ENCODE data around the gene ST3GAL3.

ST3GAL3 gene

DNA sequence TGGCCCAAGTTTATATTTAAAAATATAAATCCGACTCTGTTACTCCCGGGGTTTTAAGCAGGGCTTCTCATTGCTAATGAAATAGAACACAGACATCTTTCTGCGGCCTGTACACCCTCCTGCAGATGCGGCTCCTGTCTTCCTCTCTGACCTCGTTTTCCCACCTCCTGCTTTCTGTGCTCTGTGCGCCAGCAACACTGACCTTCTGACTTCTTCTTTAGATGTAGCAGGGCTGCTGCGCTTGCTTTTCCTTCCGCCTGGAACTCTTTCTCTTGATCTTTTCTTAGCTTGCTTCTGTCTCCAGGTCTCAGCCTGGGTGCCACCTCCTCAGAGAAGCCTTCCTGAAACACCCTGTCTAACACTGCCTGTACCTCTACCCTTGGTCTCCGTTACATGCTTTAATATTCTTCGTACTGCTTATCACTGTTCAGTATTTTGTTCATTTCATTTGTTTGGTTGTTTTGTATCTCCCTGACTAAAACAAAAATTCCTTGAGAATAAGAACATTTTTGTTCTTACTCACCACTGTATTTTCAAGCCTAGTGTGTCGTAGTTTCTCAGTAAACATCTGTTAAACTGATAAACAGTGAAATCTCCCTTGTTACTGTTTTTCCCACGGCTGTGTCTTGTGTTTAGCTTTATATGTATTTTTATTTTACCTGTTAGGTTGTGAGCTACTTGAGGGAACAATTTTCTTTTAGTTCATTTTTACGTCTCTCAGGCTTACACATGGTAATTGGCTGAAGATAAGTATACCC, 79.0 kb downstream of the ST3GAL3 start:
- no peaks in the 10 kb centered on the region for H3K27me3 ChIP-seq (ENCODE audit: insufficient read depth, insufficient read length)
- peaks cover 6% of the 10 kb centered on the region for H3K4me1 ChIP-seq (ENCODE audit: insufficient read depth, insufficient read length)
- no peak for DNase-seq (ENCODE audit: low read depth, low spot score)
- H3K4me3 ChIP-seq (ENCODE audit: insufficient read length, low read depth): no peak overlapping the region
- no peak for TF ChIP-seq SUZ12 (IDR thresholded peaks at IDR 0.05; ENCODE audit: extremely low read depth, insufficient read depth, insufficient read length)
- TF ChIP-seq ZNF274 (IDR thresholded peaks at IDR 0.05; ENCODE audit: low read depth, low read length): no peak
- peaks cover 4% of the 10 kb centered on the region for H3K36me3 ChIP-seq (ENCODE audit: insufficient read depth, insufficient read length, low read length)
- H3K9ac ChIP-seq (ENCODE audit: insufficient read length, low read depth): no peak overlapping the region
- no peaks in the 10 kb centered on the region for H3K9me3 ChIP-seq (ENCODE audit: insufficient read depth, low read length)

DNA sequence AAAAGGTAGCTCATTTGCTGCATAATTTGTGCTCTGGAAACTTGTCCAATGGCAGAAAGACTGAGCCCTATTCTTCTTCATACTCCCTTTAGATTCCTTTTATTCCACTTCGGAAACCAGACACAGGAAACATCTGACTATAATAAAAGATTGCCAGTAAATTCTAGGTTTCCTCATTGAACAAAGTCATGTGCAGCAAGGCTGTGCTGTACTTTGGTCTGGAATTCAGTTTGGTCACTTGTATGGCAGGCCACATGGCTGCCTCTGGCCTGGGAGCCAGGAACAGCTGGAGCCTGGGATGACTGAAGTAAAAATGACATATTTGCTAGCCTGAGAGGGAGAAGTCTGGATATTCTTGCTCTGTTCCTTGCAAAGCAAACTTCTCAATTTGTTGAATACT, 79.6 kb downstream of the ST3GAL3 start:
- Histone ChIP-seq H3K36me3 (ENCODE audit: insufficient read depth, insufficient read length, low read length) (peaks cover 7% of the 10 kb centered on the region), H3K9ac (ENCODE audit: insufficient read length, low read depth) (no peak overlapping the region)
- DNase-seq (ENCODE audit: low read depth, low spot score): no peak

DNA sequence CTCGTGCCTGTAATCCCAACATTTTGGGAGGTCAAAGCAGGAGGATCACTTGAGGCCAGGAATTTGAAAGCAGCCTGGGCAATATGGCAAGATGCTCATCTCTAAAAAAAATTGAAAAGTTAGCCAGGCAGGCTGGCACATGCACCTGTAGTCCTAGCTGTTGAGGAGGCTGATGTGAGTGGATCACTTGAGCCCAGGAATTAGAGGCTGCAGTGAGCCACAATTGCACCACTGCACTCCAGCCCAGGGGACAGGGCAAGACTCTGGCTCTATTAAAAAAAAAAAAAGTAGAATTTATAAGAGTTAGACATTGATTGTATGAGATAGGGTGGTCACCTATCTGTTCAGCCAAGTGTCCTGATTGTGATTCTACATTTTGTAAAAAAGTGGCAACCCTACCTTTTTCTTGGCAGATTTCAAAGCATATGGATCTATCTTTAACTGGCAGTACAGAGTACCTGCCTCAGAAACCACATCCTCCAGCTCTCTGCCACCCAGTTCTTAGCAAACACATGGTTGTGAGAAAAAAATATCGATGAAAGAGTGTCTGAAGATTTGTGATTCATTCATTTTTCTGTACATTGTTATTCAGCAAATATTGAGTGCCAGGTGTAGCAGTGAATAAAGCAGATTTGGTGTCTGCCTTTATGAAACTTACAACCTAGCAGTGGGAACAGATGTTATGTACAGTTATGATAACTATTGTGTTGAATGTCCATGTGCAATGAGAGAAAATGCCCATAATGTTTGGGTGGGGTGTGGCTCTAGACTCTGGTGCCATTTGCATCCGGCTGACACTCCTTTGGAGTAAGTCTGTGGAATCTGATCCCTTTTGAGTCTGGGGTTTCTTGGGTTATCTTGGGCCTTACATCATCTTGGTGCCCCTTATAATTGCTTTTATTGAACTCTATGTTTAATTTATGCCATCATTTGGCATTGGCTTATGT, 82.5 kb downstream of the ST3GAL3 start:
- Histone ChIP-seq H3K4me1 (ENCODE audit: insufficient read depth, insufficient read length) (no peaks in the 10 kb centered on the region), H3K9me3 (ENCODE audit: insufficient read depth, low read length) (no peaks in the 10 kb centered on the region), H3K9ac (ENCODE audit: insufficient read length, low read depth) (no peak overlapping the region), H3K27me3 (ENCODE audit: insufficient read depth, insufficient read length) (no peaks in the 10 kb centered on the region), H3K4me3 (ENCODE audit: insufficient read length, low read depth) (no peak overlapping the region), H3K36me3 (ENCODE audit: insufficient read depth, insufficient read length, low read length) (peaks cover 17% of the 10 kb centered on the region)
- no peak for TF ChIP-seq YY1 (IDR thresholded peaks at IDR 0.05; ENCODE audit: insufficient read depth, insufficient read length)
- no peak for TF ChIP-seq SUZ12 (IDR thresholded peaks at IDR 0.05; ENCODE audit: extremely low read depth, insufficient read depth, insufficient read length)
- TF ChIP-seq ZNF274 (IDR thresholded peaks at IDR 0.05; ENCODE audit: low read depth, low read length): no peak
- no peak for DNase-seq (ENCODE audit: low read depth, low spot score)

More for the DNA sequence above, 79.6 kb downstream of the ST3GAL3 start:
- Histone ChIP-seq H3K4me1 (ENCODE audit: insufficient read depth, insufficient read length) (peaks cover 6% of the 10 kb centered on the region), H3K9me3 (ENCODE audit: insufficient read depth, low read length) (no peaks in the 10 kb centered on the region), H3K4me3 (ENCODE audit: insufficient read length, low read depth) (no peak overlapping the region), H3K27me3 (ENCODE audit: insufficient read depth, insufficient read length) (no peaks in the 10 kb centered on the region)
- TF ChIP-seq SUZ12 (IDR thresholded peaks at IDR 0.05; ENCODE audit: extremely low read depth, insufficient read depth, insufficient read length): no peak
- no peak for TF ChIP-seq ZNF274 (IDR thresholded peaks at IDR 0.05; ENCODE audit: low read depth, low read length)
- TF ChIP-seq YY1 (IDR thresholded peaks at IDR 0.05; ENCODE audit: insufficient read depth, insufficient read length): no peak

DNA sequence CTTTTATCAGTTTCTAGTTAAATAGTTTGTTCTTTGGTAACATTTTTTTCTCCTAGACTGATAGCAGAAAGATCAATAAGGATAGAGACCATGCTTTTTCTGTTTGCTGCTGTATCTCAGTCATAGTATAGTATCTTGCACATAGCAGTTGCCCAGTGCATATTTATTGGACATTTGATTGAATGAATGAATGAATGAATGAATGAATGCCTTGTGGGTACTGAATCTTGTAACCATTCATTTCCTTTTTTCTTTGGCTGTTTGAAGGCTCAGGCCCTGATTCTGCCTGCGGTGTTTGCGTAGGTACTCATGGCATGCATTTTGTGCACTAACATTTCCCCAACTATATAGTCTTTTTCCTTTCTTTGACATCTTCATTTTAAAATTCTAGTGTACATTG, 83.9 kb downstream of the ST3GAL3 start:
- Histone ChIP-seq H3K9me3 (ENCODE audit: insufficient read depth, low read length) (no peaks in the 10 kb centered on the region), H3K36me3 (ENCODE audit: insufficient read depth, insufficient read length, low read length) (peaks cover 13% of the 10 kb centered on the region), H3K9ac (ENCODE audit: insufficient read length, low read depth) (no peak overlapping the region), H3K4me3 (ENCODE audit: insufficient read length, low read depth) (no peak overlapping the region), H3K4me1 (ENCODE audit: insufficient read depth, insufficient read length) (no peaks in the 10 kb centered on the region), H3K27me3 (ENCODE audit: insufficient read depth, insufficient read length) (no peaks in the 10 kb centered on the region)
- DNase-seq (ENCODE audit: low read depth, low spot score): no peak
- TF ChIP-seq YY1 (IDR thresholded peaks at IDR 0.05; ENCODE audit: insufficient read depth, insufficient read length): no peak
- TF ChIP-seq ZNF274 (IDR thresholded peaks at IDR 0.05; ENCODE audit: low read depth, low read length): no peak
- no peak for TF ChIP-seq SUZ12 (IDR thresholded peaks at IDR 0.05; ENCODE audit: extremely low read depth, insufficient read depth, insufficient read length)

DNA sequence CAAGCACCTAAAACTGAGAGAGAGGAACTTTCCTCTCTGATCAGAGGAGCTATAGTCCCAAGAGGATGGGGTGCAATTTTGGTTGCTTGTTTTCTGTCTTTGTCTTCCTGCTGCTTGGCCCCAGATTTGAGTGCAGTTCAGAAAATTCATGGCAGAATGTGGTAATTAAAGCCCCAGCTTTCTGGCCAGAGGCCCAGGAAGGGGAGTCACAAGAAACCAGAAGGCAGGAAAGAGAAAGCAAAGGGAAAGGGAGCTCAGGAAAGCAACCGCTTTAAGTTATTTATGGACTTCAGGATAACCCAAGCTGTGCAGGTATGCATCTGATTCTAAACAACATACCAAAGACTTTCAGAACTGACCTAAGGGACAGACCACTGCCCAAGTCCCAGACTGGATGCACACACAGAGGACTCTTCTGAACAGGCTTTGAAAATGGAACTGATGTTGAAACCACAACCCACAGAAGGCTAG, 88.8 kb downstream of the ST3GAL3 start:
- Histone ChIP-seq H3K4me1 (ENCODE audit: insufficient read depth, insufficient read length) (no peaks in the 10 kb centered on the region), H3K36me3 (ENCODE audit: insufficient read depth, insufficient read length, low read length) (peaks cover 16% of the 10 kb centered on the region), H3K9me3 (ENCODE audit: insufficient read depth, low read length) (no peaks in the 10 kb centered on the region), H3K27me3 (ENCODE audit: insufficient read depth, insufficient read length) (no peaks in the 10 kb centered on the region), H3K9ac (ENCODE audit: insufficient read length, low read depth) (no peak overlapping the region), H3K4me3 (ENCODE audit: insufficient read length, low read depth) (no peak overlapping the region)
- TF ChIP-seq SUZ12 (IDR thresholded peaks at IDR 0.05; ENCODE audit: extremely low read depth, insufficient read depth, insufficient read length): no peak
- TF ChIP-seq ZNF274 (IDR thresholded peaks at IDR 0.05; ENCODE audit: low read depth, low read length): no peak
- TF ChIP-seq YY1 (IDR thresholded peaks at IDR 0.05; ENCODE audit: insufficient read depth, insufficient read length): no peak
- DNase-seq (ENCODE audit: low read depth, low spot score): no peak

DNA sequence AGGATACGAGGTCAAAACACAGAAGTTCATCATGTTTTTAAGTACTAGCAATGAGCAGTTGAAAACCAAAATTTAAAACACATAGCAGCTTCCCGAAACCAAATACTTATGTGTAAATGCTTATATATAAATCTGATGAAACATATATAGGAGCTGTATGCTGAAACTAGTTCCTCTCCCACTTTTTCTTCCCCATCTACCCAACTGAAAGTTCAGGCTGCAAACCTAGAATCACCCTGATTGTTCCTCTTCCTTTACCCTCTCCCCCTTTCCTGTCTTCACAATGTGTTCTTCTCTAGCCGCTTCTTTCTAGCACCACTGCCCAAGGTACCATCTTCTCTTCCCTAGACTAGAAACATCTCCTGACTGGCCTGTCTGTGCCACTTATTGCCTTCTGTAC, 90.6 kb downstream of the ST3GAL3 start:
- Histone ChIP-seq H3K4me3 (ENCODE audit: insufficient read length, low read depth) (no peak overlapping the region), H3K9me3 (ENCODE audit: insufficient read depth, low read length) (no peaks in the 10 kb centered on the region)
- no peak for DNase-seq (ENCODE audit: low read depth, low spot score)

More for the DNA sequence above, 90.6 kb downstream of the ST3GAL3 start:
- Histone ChIP-seq H3K27me3 (ENCODE audit: insufficient read depth, insufficient read length) (no peaks in the 10 kb centered on the region), H3K9ac (ENCODE audit: insufficient read length, low read depth) (no peak overlapping the region), H3K4me1 (ENCODE audit: insufficient read depth, insufficient read length) (no peaks in the 10 kb centered on the region), H3K36me3 (ENCODE audit: insufficient read depth, insufficient read length, low read length) (peaks cover 7% of the 10 kb centered on the region)
- TF ChIP-seq YY1 (IDR thresholded peaks at IDR 0.05; ENCODE audit: insufficient read depth, insufficient read length): no peak
- TF ChIP-seq SUZ12 (IDR thresholded peaks at IDR 0.05; ENCODE audit: extremely low read depth, insufficient read depth, insufficient read length): no peak
- TF ChIP-seq ZNF274 (IDR thresholded peaks at IDR 0.05; ENCODE audit: low read depth, low read length): no peak

All from NT2/D1 (cell line).